ENCODE results near the gene CHMP4A. TPM values are rescaled to one million over a fixed set of nuclear protein-coding genes. Genes with fewer than 3 reads are reported as not detected.

The CHMP4A gene
- polyA plus RNA-seq, 6 donors from 2014 or later: 139 to 167 (median 157) TPM

GRCh38 chr14:24194873-24195185 is 18.5 kb downstream of the CHMP4A start:
- peak overlapping the region; percentile 83 to 98 (median 94) for H3K4me3 Mint-ChIP-seq
- H3K27ac Mint-ChIP-seq: peak overlapping the region; percentile 90 to 100 (median 99)
- ATAC-seq (ENCODE audit: low read depth in 2 of 2): no peak
- no peaks in the 10 kb centered on the region for H3K36me3 Mint-ChIP-seq
- no peak for DNase-seq
- H3K27me3 Mint-ChIP-seq: no peaks in the 10 kb centered on the region
- H3K9me3 Mint-ChIP-seq: no peaks in the 10 kb centered on the region
- H3K4me1 Mint-ChIP-seq: peaks cover 45 to 68% (median 53%) of the 10 kb centered on the region in 3 donors

- Mint-ChIP-seq H3K27me3 (no peaks in the 10 kb centered on the region), H3K4me1 (peaks cover 47 to 64% (median 52%) of the 10 kb centered on the region in 3 donors), H3K9me3 (no peaks in the 10 kb centered on the region), H3K27ac (peak overlapping the region; percentile 90 to 100 (median 99)), H3K36me3 (no peaks in the 10 kb centered on the region), H3K4me3 (peak overlapping the region; percentile 83 to 98 (median 94))
- ATAC-seq (ENCODE audit: low read depth in 2 of 2): no peak
- DNase-seq: no peak
Observed at GRCh38 chr14:24194186-24194872, 19.0 kb downstream of the CHMP4A start.

- H3K4me3 Mint-ChIP-seq: peak overlapping the region in 5 of 8 donors; percentile 16 to 43 (median 36)
- no peak for ATAC-seq (ENCODE audit: low read depth in 2 of 2)
- peak overlapping the region in 4 of 6 donors; percentile 38 to 88 (median 72) for H3K27ac Mint-ChIP-seq
- peaks cover 41 to 66% (median 50%) of the 10 kb centered on the region in 3 donors for H3K4me1 Mint-ChIP-seq
- no peaks in the 10 kb centered on the region for H3K9me3 Mint-ChIP-seq
- H3K27me3 Mint-ChIP-seq: no peaks in the 10 kb centered on the region
- DNase-seq: no peak
- H3K36me3 Mint-ChIP-seq: no peaks in the 10 kb centered on the region
Observed at GRCh38 chr14:24192933-24193332, 20.4 kb downstream of the CHMP4A start.

- Mint-ChIP-seq H3K36me3 (no peaks in the 10 kb centered on the region), H3K27ac (peak overlapping the region in 2 of 6 donors; percentile 53 to 82), H3K4me1 (peaks cover 42 to 60% (median 46%) of the 10 kb centered on the region in 3 donors), H3K4me3 (peak overlapping the region in 2 of 8 donors; percentile 42 to 98), H3K27me3 (no peaks in the 10 kb centered on the region), H3K9me3 (no peaks in the 10 kb centered on the region)
- no peak for DNase-seq
- ATAC-seq (ENCODE audit: low read depth in 2 of 2): no peak
Observed at GRCh38 chr14:24190416-24190815, 22.9 kb downstream of the CHMP4A start.

DNA sequence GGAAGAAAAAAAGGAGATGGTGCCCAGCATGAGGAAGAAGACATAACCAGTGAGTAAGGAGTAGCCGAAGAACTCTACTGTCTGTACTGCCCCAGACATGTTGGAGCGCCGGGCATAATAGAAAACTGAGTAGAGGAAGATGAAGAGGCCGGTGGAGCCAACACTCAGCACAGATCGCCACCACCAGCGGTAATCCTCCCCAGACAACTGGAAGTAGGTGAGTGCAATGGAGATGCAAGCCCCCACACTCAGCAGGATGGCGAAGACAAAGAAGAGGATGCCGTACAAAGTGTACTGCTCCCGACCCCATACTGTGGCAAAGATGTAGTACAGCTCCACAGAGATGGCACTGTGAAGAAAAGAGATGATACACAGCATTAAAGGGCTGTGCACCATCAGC is 23.8 kb downstream of the CHMP4A start:
- no peaks in the 10 kb centered on the region for H3K9me3 Mint-ChIP-seq
- H3K36me3 Mint-ChIP-seq: no peaks in the 10 kb centered on the region
- H3K27me3 Mint-ChIP-seq: no peaks in the 10 kb centered on the region
- H3K4me3 Mint-ChIP-seq: peak overlapping the region in 3 of 8 donors; percentile 6 to 98 (median 95)
- ATAC-seq (ENCODE audit: low read depth in 2 of 2) (no peak), DNase-seq (no peak)
- peak overlapping the region; percentile 61 to 98 (median 95) for H3K27ac Mint-ChIP-seq
- peaks cover 34 to 54% (median 36%) of the 10 kb centered on the region in 3 donors for H3K4me1 Mint-ChIP-seq

DNA sequence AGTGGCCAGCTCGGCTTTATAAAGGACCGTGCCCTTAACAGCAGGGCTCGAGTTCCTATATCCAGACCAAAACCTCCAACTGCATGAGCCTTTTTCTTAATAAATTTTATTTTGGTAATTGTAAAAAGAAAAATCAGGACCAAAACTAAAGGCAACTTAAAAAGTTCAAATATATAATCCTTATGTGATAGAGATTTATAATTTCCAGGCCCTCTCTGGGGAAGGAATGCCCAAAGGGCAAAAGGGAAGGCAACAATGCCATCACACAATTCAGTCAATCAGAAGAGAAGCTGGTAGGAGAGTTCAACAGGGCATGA is 24.3 kb downstream of the CHMP4A start:
- Mint-ChIP-seq H3K36me3 (no peaks in the 10 kb centered on the region), H3K4me3 (peak overlapping the region; percentile 79 to 98 (median 94)), H3K9me3 (no peaks in the 10 kb centered on the region), H3K4me1 (peaks cover 30 to 49% (median 32%) of the 10 kb centered on the region in 3 donors), H3K27ac (peak overlapping the region; percentile 82 to 98 (median 96)), H3K27me3 (no peaks in the 10 kb centered on the region)
- ATAC-seq (ENCODE audit: low read depth in 2 of 2) (no peak), DNase-seq (no peak)

DNA sequence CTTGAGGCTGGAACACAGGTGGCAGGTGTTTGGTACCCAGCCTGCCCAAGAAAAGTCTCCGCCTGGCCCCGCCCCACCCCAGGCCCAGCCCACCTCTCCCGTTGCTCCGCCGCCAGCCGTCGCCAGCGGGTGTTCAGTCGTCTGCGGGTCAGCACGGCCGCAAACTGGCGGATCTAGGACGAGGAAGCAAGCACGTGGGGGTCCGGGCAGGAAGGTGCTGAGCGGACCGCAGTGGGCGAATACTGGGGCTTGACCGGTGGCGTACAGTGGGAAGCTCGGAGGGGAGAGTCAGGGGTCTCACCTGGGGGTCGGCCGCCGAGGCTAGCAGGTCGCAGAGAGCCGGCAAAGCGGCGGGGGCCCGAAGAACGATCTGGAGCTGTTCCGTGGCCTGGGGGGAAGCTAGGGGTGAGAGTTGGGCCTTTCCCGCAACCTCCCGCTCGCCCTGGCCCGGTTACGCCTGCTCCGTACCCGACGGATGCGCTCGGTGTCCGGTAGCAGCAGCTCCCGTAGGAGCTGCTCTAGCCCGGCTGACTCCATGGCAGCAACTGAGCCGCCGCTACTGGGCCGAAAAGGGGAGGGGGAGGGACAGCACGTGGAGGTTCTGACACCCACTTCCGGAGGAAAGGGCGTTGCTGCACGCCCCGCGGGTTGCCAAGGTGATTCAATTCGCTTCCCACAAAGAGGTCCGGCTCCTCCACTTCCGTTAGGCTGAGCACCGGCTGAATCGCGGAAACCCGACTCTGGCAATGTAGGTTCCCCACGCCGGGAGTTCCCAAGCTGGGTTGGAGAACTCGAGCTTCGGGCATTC is 24.8 kb downstream of the CHMP4A start, which contains the start of gene IPO4:
TSS of gene IPO4 (minus strand) at position 566 of the 808 bp plus-strand sequence. CDS start at position 537, 29 bp downstream.
- H3K4me1 Mint-ChIP-seq: peaks cover 28 to 48% (median 30%) of the 10 kb centered on the region in 3 donors
- ATAC-seq (ENCODE audit: low read depth in 2 of 2) (peak; percentile 97 to 98), DNase-seq (peak; percentile 93)
- H3K27me3 Mint-ChIP-seq: no peaks in the 10 kb centered on the region
- no peaks in the 10 kb centered on the region for H3K36me3 Mint-ChIP-seq
- no peaks in the 10 kb centered on the region for H3K9me3 Mint-ChIP-seq
- peak within 1 kb of the TSS; percentile 82 to 98 (median 96) for H3K27ac Mint-ChIP-seq
- peak within 1 kb of the TSS; percentile 79 to 98 (median 94) for H3K4me3 Mint-ChIP-seq

GRCh38 chr14:24187539-24187915 is 25.8 kb downstream of the CHMP4A start:
- H3K4me3 Mint-ChIP-seq: peak overlapping the region; percentile 79 to 98 (median 94)
- H3K27ac Mint-ChIP-seq: peak overlapping the region in 4 of 6 donors; percentile 82 to 97 (median 89)
- DNase-seq: no peak
- H3K27me3 Mint-ChIP-seq: no peaks in the 10 kb centered on the region
- peaks cover 26 to 41% (median 26%) of the 10 kb centered on the region in 3 donors for H3K4me1 Mint-ChIP-seq
- no peak for ATAC-seq (ENCODE audit: low read depth in 2 of 2)
- H3K9me3 Mint-ChIP-seq: no peaks in the 10 kb centered on the region
- H3K36me3 Mint-ChIP-seq: peaks cover 0 to 2% of the 10 kb centered on the region in 2 donors

- DNase-seq: no peak
- H3K36me3 Mint-ChIP-seq: peaks cover 0 to 4% of the 10 kb centered on the region in 2 donors
- no peaks in the 10 kb centered on the region for H3K9me3 Mint-ChIP-seq
- H3K27me3 Mint-ChIP-seq: no peaks in the 10 kb centered on the region
- H3K27ac Mint-ChIP-seq: peak overlapping the region in 4 of 6 donors; percentile 61 to 97 (median 72)
- ATAC-seq (ENCODE audit: low read depth in 2 of 2): no peak
- H3K4me3 Mint-ChIP-seq: peak overlapping the region; percentile 7 to 98 (median 80)
- peaks cover 22 to 36% (median 25%) of the 10 kb centered on the region in 3 donors for H3K4me1 Mint-ChIP-seq
Observed at GRCh38 chr14:24186831-24187538, 26.3 kb downstream of the CHMP4A start.

DNA sequence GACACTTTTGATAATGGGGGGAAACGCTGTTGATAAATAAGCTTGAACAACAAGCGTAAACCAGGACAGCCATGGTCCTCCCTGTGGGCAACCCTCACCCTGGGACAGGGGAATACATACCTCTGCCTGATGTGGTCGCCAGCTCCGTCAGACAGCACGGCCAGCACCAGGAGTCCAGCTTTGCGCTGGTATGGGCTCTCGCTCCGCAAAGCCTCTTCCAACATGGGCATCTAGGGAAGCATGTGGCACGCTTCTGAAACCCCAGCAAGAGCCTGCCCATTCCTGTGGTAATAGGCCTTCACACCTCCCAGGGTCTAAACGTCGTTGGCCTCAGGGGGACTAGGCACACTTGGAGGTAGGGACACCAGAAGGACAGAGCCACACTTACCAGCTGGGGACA is 27.5 kb downstream of the CHMP4A start:
- no peak overlapping the region for H3K27ac Mint-ChIP-seq
- peaks cover 0 to 4% of the 10 kb centered on the region in 2 donors for H3K36me3 Mint-ChIP-seq
- no peaks in the 10 kb centered on the region for H3K27me3 Mint-ChIP-seq
- no peak for ATAC-seq (ENCODE audit: low read depth in 2 of 2)
- no peaks in the 10 kb centered on the region for H3K9me3 Mint-ChIP-seq
- peaks cover 22 to 32% (median 25%) of the 10 kb centered on the region in 3 donors for H3K4me1 Mint-ChIP-seq
- no peak for DNase-seq
- H3K4me3 Mint-ChIP-seq: peak overlapping the region in 2 of 8 donors; percentile 5 to 47

GRCh38 chr14:24185026-24185425 is 28.3 kb downstream of the CHMP4A start:
- Mint-ChIP-seq H3K36me3 (peaks cover 0 to 4% of the 10 kb centered on the region in 2 donors), H3K4me1 (peaks cover 22 to 33% (median 26%) of the 10 kb centered on the region in 3 donors), H3K27ac (peak overlapping the region in 2 of 6 donors; percentile 56 to 69), H3K9me3 (no peaks in the 10 kb centered on the region), H3K4me3 (peak overlapping the region in 2 of 8 donors; percentile 5 to 48), H3K27me3 (no peaks in the 10 kb centered on the region)
- ATAC-seq (ENCODE audit: low read depth in 2 of 2): no peak
- DNase-seq: no peak

DNA sequence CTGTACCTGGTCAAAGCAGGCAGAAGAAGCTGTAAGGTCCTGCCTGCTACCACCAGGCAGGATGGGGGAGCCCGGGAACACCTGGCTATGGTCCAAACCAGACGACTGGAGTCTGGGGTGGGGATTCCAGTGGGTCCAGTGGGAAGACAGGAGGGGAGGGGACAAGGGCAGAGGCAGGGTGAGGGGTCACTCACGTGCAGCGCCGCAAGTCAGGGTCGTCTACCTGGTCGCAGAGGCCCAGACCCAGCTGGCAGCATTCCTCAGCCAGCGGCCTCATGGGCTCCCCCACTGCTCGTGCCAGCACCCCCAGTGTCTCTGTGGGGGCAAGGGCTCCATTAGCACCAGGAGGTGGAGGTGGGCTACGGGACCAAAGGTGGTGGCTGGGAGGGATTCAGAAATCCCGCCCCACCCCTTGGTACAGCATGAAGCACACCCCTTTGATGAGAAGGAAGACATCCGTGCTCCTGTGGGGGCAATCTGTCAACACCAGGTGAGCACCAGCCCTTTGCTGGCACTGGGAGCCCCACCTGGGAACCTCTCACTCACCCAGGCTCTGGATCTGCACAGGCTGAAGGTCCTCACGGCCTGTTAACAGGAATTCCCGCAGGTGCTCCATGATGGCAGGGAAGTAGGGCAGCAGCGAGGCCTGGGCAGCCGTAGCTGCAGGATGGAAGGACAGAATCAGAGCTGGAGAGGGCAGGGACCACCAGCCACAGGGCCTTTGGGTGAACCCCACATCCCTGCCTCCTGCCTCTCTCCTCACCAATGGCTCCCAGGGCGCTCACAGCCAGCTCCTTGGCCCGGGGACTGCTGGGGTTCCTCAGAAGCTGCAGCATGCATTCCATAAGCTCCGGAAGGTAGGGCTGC is 29.0 kb downstream of the CHMP4A start:
- Mint-ChIP-seq H3K27me3 (no peaks in the 10 kb centered on the region), H3K9me3 (no peaks in the 10 kb centered on the region), H3K4me1 (peaks cover 22 to 36% (median 33%) of the 10 kb centered on the region in 3 donors), H3K4me3 (peak overlapping the region in 2 of 8 donors; percentile 25 to 38), H3K36me3 (peaks cover 0 to 4% of the 10 kb centered on the region in 2 donors), H3K27ac (no peak overlapping the region)
- ATAC-seq (ENCODE audit: low read depth in 2 of 2): no peak
- DNase-seq: no peak

Data from naive B cell (primary cell).